ENCODE results near the gene ZNF423.

ZNF423 gene

DNA sequence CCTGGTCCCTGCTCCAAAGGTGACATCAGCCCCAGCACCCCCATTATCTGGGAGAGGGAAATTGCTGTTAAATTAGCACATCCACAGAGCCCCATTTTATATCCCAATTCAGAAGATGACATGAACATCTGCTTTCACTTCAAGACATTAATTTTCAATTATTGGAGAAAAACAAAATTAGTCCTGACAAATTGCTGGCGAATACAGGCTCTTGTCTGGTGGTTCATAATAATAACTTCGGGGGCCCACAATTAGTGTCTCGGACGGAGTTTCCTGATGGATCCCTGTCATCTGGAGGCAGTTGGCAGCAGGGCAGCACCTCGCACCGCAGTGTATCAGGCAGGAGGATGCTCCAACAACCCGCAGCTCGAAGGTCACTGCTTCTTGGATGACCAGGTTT, 7.4 kb downstream of the ZNF423 start:
- no peak for TF ChIP-seq EZH2phosphoT487 (IDR thresholded peaks at IDR 0.05; ENCODE audit: low read length)
- TF ChIP-seq, protein P1, sequence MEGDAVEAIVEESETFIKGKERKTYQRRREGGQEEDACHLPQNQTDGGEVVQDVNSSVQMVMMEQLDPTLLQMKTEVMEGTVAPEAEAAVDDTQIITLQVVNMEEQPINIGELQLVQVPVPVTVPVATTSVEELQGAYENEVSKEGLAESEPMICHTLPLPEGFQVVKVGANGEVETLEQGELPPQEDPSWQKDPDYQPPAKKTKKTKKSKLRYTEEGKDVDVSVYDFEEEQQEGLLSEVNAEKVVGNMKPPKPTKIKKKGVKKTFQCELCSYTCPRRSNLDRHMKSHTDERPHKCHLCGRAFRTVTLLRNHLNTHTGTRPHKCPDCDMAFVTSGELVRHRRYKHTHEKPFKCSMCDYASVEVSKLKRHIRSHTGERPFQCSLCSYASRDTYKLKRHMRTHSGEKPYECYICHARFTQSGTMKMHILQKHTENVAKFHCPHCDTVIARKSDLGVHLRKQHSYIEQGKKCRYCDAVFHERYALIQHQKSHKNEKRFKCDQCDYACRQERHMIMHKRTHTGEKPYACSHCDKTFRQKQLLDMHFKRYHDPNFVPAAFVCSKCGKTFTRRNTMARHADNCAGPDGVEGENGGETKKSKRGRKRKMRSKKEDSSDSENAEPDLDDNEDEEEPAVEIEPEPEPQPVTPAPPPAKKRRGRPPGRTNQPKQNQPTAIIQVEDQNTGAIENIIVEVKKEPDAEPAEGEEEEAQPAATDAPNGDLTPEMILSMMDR (IDR thresholded peaks at IDR 0.05; ENCODE audit: low read length) = no peak
- no peak for TF ChIP-seq EZH2 (optimal IDR thresholded peaks at IDR 0.05; ENCODE audit: low read depth, low read length)
- H3K27ac ChIP-seq (ENCODE audit: low read length) = no peak overlapping the region
- H4K20me1 ChIP-seq (ENCODE audit: insufficient read depth, low read length) = no peaks in the 10 kb centered on the region
- no peaks in the 10 kb centered on the region for H3K9me2 ChIP-seq (replicated peaks; ENCODE audit: insufficient read depth, low read length)
- 0 out of 2 replicates have a peak, but pooled peaks cover 2% of the 10 kb centered on the region for H3F3A ChIP-seq (ENCODE audit: insufficient read depth, low read length)
- H2AFZ ChIP-seq (ENCODE audit: low read length) = no peak overlapping the region
- H3K9me3 ChIP-seq (replicated peaks; ENCODE audit: insufficient read depth, low read length) = no peaks in the 10 kb centered on the region
- H3K36me3 ChIP-seq (replicated peaks; ENCODE audit: insufficient read depth, low read length) = no peaks in the 10 kb centered on the region
- peaks cover 11% of the 10 kb centered on the region for H3K4me1 ChIP-seq (ENCODE audit: low read length)
- no peak overlapping the region for H3K4me3 ChIP-seq (ENCODE audit: low read length)
- H3K79me2 ChIP-seq (ENCODE audit: low read length) = no peaks in the 10 kb centered on the region
- peaks cover 24% of the 10 kb centered on the region for H3K27me3 ChIP-seq (replicated peaks; ENCODE audit: insufficient read depth, low read length)
- no peak overlapping the region for H3K4me2 ChIP-seq (ENCODE audit: low read depth, low read length)
- no peak for DNase-seq
- H3K9ac ChIP-seq (ENCODE audit: low read length) = no peak overlapping the region

- Histone ChIP-seq H4K20me1 (ENCODE audit: insufficient read depth, low read length) (no peaks in the 10 kb centered on the region), H3K4me1 (ENCODE audit: low read length) (peaks cover 11% of the 10 kb centered on the region)
Measured at GRCh38 chr16:49846800-49847199, 9.1 kb downstream of the ZNF423 start.

GRCh38 chr16:49844359-49844758, 11.6 kb downstream of the ZNF423 start:
- Histone ChIP-seq H3K4me1 (ENCODE audit: low read length) (no peaks in the 10 kb centered on the region), H3K4me3 (ENCODE audit: low read length) (no peak overlapping the region), H2AFZ (ENCODE audit: low read length) (no peak overlapping the region), H3K27me3 (replicated peaks; ENCODE audit: insufficient read depth, low read length) (peaks cover 23% of the 10 kb centered on the region), H3K27ac (ENCODE audit: low read length) (no peak overlapping the region), H3K79me2 (ENCODE audit: low read length) (no peaks in the 10 kb centered on the region), H4K20me1 (ENCODE audit: insufficient read depth, low read length) (no peaks in the 10 kb centered on the region), H3K36me3 (replicated peaks; ENCODE audit: insufficient read depth, low read length) (no peaks in the 10 kb centered on the region), H3K9me2 (replicated peaks; ENCODE audit: insufficient read depth, low read length) (no peaks in the 10 kb centered on the region), H3K9me3 (replicated peaks; ENCODE audit: insufficient read depth, low read length) (no peaks in the 10 kb centered on the region), H3K4me2 (ENCODE audit: low read depth, low read length) (no peak overlapping the region), H3F3A (ENCODE audit: insufficient read depth, low read length) (no peaks in the 10 kb centered on the region), H3K9ac (ENCODE audit: low read length) (no peak overlapping the region)
- TF ChIP-seq, protein P1 (IDR thresholded peaks at IDR 0.05; ENCODE audit: low read length) = no peak
- TF ChIP-seq EZH2phosphoT487 (IDR thresholded peaks at IDR 0.05; ENCODE audit: low read length) = no peak
- no peak for TF ChIP-seq EZH2 (optimal IDR thresholded peaks at IDR 0.05; ENCODE audit: low read depth, low read length)
- no peak for DNase-seq

More at GRCh38 chr16:49846800-49847199, 9.1 kb downstream of the ZNF423 start:
- TF ChIP-seq EZH2 (optimal IDR thresholded peaks at IDR 0.05; ENCODE audit: low read depth, low read length) (no peak), EZH2phosphoT487 (IDR thresholded peaks at IDR 0.05; ENCODE audit: low read length) (no peak)
- TF ChIP-seq, protein P1 (IDR thresholded peaks at IDR 0.05; ENCODE audit: low read length) = no peak
- no peak overlapping the region for H3K4me3 ChIP-seq (ENCODE audit: low read length)
- peaks cover 14% of the 10 kb centered on the region for H3K27me3 ChIP-seq (replicated peaks; ENCODE audit: insufficient read depth, low read length)
- no peak for DNase-seq
- no peak overlapping the region for H3K4me2 ChIP-seq (ENCODE audit: low read depth, low read length)
- H3K79me2 ChIP-seq (ENCODE audit: low read length) = no peaks in the 10 kb centered on the region
- no peaks in the 10 kb centered on the region for H3K9me2 ChIP-seq (replicated peaks; ENCODE audit: insufficient read depth, low read length)
- no peak overlapping the region for H3K27ac ChIP-seq (ENCODE audit: low read length)
- H3K36me3 ChIP-seq (replicated peaks; ENCODE audit: insufficient read depth, low read length) = no peaks in the 10 kb centered on the region
- H3K9me3 ChIP-seq (replicated peaks; ENCODE audit: insufficient read depth, low read length) = no peaks in the 10 kb centered on the region
- no peak overlapping the region for H3K9ac ChIP-seq (ENCODE audit: low read length)
- H2AFZ ChIP-seq (ENCODE audit: low read length) = no peak overlapping the region
- no peaks in the 10 kb centered on the region for H3F3A ChIP-seq (ENCODE audit: insufficient read depth, low read length)

All from MM.1S (cell line).